KMS-11 (cell line): ENCODE results near the gene GRIK2.

ENCODE experiments used
- H2AFZ ChIP-seq: fragments of 200-600 bp; sonication (generic); 2 replicates; pipeline ENCODE4 v1.6.1; 2016; ENCODE audit warnings: antibody characterized with exemption, mixed run types, low read depth
- H3K27ac ChIP-seq: fragments of 200-600 bp; sonication (generic); 2 replicates; pipeline ENCODE4 v1.6.1; 2016; ENCODE audit warnings: mild to moderate bottlenecking, mixed run types
- H3K27me3 ChIP-seq: fragments of 200-600 bp; sonication (generic); 2 replicates; pipeline ENCODE4 v1.6.1; 2017; ENCODE audit warnings: mild to moderate bottlenecking, low read depth, mixed run types, moderate library complexity; ENCODE audit not compliant: insufficient read depth
- H3K36me3 ChIP-seq: fragments of 200-600 bp; sonication (generic); 2 replicates; pipeline ENCODE4 v1.6.1; 2017; ENCODE audit warnings: mild to moderate bottlenecking, mixed run types; ENCODE audit not compliant: insufficient read depth
- H3K4me1 ChIP-seq: fragments of 200-600 bp; sonication (generic); 2 replicates; pipeline ENCODE4 v1.6.1; 2016; ENCODE audit warnings: mild to moderate bottlenecking, low read depth, mixed run types; ENCODE audit not compliant: poor library complexity, severe bottlenecking
- H3K4me2 ChIP-seq: fragments of 200-600 bp; sonication (generic); 2 replicates; pipeline ENCODE4 v1.7.0; 2016; ENCODE audit warnings: mild to moderate bottlenecking, mixed run types
- H3K4me3 ChIP-seq: fragments of 200-600 bp; sonication (generic); IDR thresholded peaks from 2 replicates; pipeline ENCODE4 v1.6.1; 2017; ENCODE audit warnings: low read depth, low read length, mixed read lengths; ENCODE audit not compliant: insufficient read depth
- H3K79me2 ChIP-seq: fragments of 200-600 bp; sonication (generic); 2 replicates; pipeline ENCODE4 v1.6.1; 2016; ENCODE audit warnings: low read depth, mixed run types; ENCODE audit not compliant: insufficient read depth
- H3K9ac ChIP-seq: fragments of 200-600 bp; sonication (generic); 2 replicates; pipeline ENCODE4 v1.6.1; 2016; ENCODE audit warnings: mild to moderate bottlenecking, mixed run types
- H4K20me1 ChIP-seq: fragments of 200-600 bp; sonication (generic); 2 replicates; pipeline ENCODE4 v1.6.1; 2016; ENCODE audit warnings: mild to moderate bottlenecking, mixed run types; ENCODE audit not compliant: insufficient read depth
- CTCF ChIP-seq: fragments of 200-600 bp; sonication (generic); conservative IDR thresholded peaks from 2 replicates; pipeline ENCODE4 v1.6.1; 2017; ENCODE audit warnings: low read depth, mild to moderate bottlenecking, antibody characterized with exemption, low read length, moderate library complexity, mixed read lengths

Gene GRIK2

GRCh38 chr6:101489456-101489855 lies 95.9 kb downstream of the GRIK2 start:
- H3K79me2 ChIP-seq: no peaks in the 10 kb centered on the region
- H3K9ac ChIP-seq: no peak overlapping the region
- no peak overlapping the region for H3K27ac ChIP-seq
- TF ChIP-seq CTCF: no peak
- H3K4me3 ChIP-seq: no peak overlapping the region
- no peaks in the 10 kb centered on the region for H4K20me1 ChIP-seq
- no peaks in the 10 kb centered on the region for H3K27me3 ChIP-seq
- H3K36me3 ChIP-seq: no peaks in the 10 kb centered on the region
- no peaks in the 10 kb centered on the region for H3K4me1 ChIP-seq
- H3K4me2 ChIP-seq: no peak overlapping the region
- no peak overlapping the region for H2AFZ ChIP-seq

GRCh38 chr6:101490857-101491256 lies 97.3 kb downstream of the GRIK2 start:
- Histone ChIP-seq H2AFZ (no peak overlapping the region), H3K27ac (no peak overlapping the region), H3K36me3 (no peaks in the 10 kb centered on the region), H3K79me2 (no peaks in the 10 kb centered on the region), H3K4me1 (no peaks in the 10 kb centered on the region), H4K20me1 (no peaks in the 10 kb centered on the region), H3K4me3 (no peak overlapping the region), H3K27me3 (no peaks in the 10 kb centered on the region), H3K4me2 (no peak overlapping the region), H3K9ac (no peak overlapping the region)
- TF ChIP-seq CTCF: no peak

GRCh38 chr6:101502818-101503217 lies 109.3 kb downstream of the GRIK2 start:
- Histone ChIP-seq H2AFZ (no peak overlapping the region), H3K4me2 (no peak overlapping the region), H3K4me3 (no peak overlapping the region), H4K20me1 (no peaks in the 10 kb centered on the region), H3K27ac (no peak overlapping the region), H3K36me3 (no peaks in the 10 kb centered on the region), H3K27me3 (no peaks in the 10 kb centered on the region), H3K4me1 (no peaks in the 10 kb centered on the region), H3K79me2 (no peaks in the 10 kb centered on the region), H3K9ac (no peak overlapping the region)
- TF ChIP-seq CTCF: no peak

GRCh38 chr6:101509536-101509935 lies 116.0 kb downstream of the GRIK2 start:
- no peaks in the 10 kb centered on the region for H3K36me3 ChIP-seq
- H3K4me3 ChIP-seq: no peak overlapping the region
- H3K4me2 ChIP-seq: no peak overlapping the region
- no peak overlapping the region for H2AFZ ChIP-seq
- H3K79me2 ChIP-seq: no peaks in the 10 kb centered on the region
- no peak overlapping the region for H3K9ac ChIP-seq
- no peaks in the 10 kb centered on the region for H4K20me1 ChIP-seq
- TF ChIP-seq CTCF: no peak
- no peak overlapping the region for H3K27ac ChIP-seq
- no peaks in the 10 kb centered on the region for H3K27me3 ChIP-seq
- H3K4me1 ChIP-seq: no peaks in the 10 kb centered on the region

GRCh38 chr6:101513181-101513580 lies 119.7 kb downstream of the GRIK2 start:
- H3K4me3 ChIP-seq: no peak overlapping the region
- no peak overlapping the region for H3K27ac ChIP-seq
- no peaks in the 10 kb centered on the region for H3K27me3 ChIP-seq
- H3K4me2 ChIP-seq: no peak overlapping the region
- no peak overlapping the region for H3K9ac ChIP-seq
- H2AFZ ChIP-seq: no peak overlapping the region
- no peaks in the 10 kb centered on the region for H3K79me2 ChIP-seq
- no peaks in the 10 kb centered on the region for H3K36me3 ChIP-seq
- H4K20me1 ChIP-seq: no peaks in the 10 kb centered on the region
- H3K4me1 ChIP-seq: no peaks in the 10 kb centered on the region
- TF ChIP-seq CTCF: no peak
